HFFc6 (cell line): ENCODE data around the gene RASL10A. TPM values are rescaled to one million over a fixed set of nuclear protein-coding genes. Genes with fewer than 3 reads are reported as not detected.
"Not testable (repeated sequence)": the region's sequence is repeated elsewhere in the genome, so short reads cannot be mapped to it uniquely, and the experiment has no call there.

Experiments
- DNase-seq: peaks from one replicate; pipeline ENCODE4 v3.0.0-alpha.2; 2018
- H3K27ac Mint-ChIP-seq: 2 replicates; pipeline ENCODE4 v1.8.0; 2020; ENCODE audit warnings: mild to moderate bottlenecking, mixed read lengths
- H3K27me3 Mint-ChIP-seq: 2 replicates; pipeline ENCODE4 v1.8.0; 2021; ENCODE audit warnings: mild to moderate bottlenecking, moderate library complexity, mixed read lengths; ENCODE audit not compliant: insufficient read depth
- H3K36me3 Mint-ChIP-seq: 2 replicates; pipeline ENCODE4 v1.8.0; 2021; ENCODE audit warnings: low read depth, mixed read lengths
- H3K4me1 Mint-ChIP-seq: 2 replicates; pipeline ENCODE4 v1.8.0; 2020; ENCODE audit warnings: low read depth, mixed read lengths
- H3K4me3 Mint-ChIP-seq: 2 replicates; pipeline ENCODE4 v1.8.0; 2020; ENCODE audit warnings: mild to moderate bottlenecking, moderate library complexity, mixed read lengths
- H3K9me3 Mint-ChIP-seq: 2 replicates; pipeline ENCODE4 v1.8.0; 2020; ENCODE audit warnings: mild to moderate bottlenecking, mixed read lengths
- CTCF ChIP-seq: fragments of 200-600 bp; sonication (generic); IDR thresholded peaks from 2 replicates; pipeline ENCODE4 v1.5.0; 2021; ENCODE audit warnings: antibody characterized with exemption, mild to moderate bottlenecking
- total RNA-seq, 6 experiments: library from RNA; stranded (reverse); fragmentation: NEBNext Ultra II Directional; extraction: Animal tissue kit (Norgen Biotek cat#: 25700); gene quantifications; 2 replicates in 1 of 6; 3 replicates in 5 of 6; pipeline ENCODE4 v1.2.3, GENCODE V29; 2021

RASL10A gene
- total RNA-seq, 6 experiments from 2014 or later, result 0.24 to 0.28 TPM; not detected in 4

DNA sequence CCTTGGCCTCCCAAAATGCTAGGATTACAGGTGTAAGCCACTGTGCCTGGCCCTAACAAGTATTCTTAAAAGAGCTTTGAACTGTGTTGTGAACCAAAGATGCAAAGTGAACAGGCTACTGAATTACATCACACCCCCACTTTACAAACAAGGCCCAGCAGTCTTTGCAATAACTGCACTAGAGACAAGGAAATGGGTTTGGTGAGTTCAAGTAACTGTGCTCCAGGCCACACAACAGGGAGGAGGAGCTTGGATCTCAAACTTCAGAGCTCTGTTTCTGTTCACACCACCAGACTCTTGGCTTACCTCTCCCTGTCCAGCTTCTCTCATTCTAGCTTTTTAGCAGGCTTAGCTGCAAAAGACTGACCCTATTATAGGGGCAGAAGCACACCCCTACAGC lies 30.4 kb upstream of the RASL10A start:
- peak overlapping the region; percentile 36; the same call in 1 of the 2 replicates for H3K4me3 Mint-ChIP-seq
- peaks cover 22% of the 10 kb centered on the region for H3K36me3 Mint-ChIP-seq
- H3K27me3 Mint-ChIP-seq, result no peaks in the 10 kb centered on the region; the same call in none of the 2 replicates
- H3K4me1 Mint-ChIP-seq, result peaks cover 40% of the 10 kb centered on the region
- no peak for TF ChIP-seq CTCF
- H3K27ac Mint-ChIP-seq, result peak overlapping the region; percentile 72
- DNase-seq, result no peak
- no peaks in the 10 kb centered on the region for H3K9me3 Mint-ChIP-seq

DNA sequence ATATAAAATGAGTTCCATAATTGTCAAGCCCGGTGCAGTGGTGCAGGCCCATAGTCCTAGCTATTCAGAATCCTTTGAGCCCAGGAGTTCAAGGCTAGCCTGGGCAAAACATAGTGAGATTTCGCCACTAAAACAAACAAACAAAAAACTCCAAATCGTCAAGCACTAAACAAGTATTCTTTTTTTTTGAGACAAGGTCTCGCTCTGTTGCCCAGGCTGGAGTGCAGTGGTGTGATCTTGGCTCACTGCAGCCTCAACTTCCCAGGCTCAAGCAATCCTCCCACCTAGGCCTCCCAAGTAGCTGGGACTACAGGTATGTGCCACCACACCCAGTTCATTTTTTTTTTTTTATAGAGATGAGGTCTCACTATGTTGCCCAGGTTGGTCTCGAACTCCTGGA lies 29.4 kb upstream of the RASL10A start:
- not testable (repeated sequence) for DNase-seq, H3K9me3 Mint-ChIP-seq, H3K27me3 Mint-ChIP-seq, H3K4me3 Mint-ChIP-seq
- Mint-ChIP-seq H3K27ac (peak overlapping the region; percentile 92), H3K36me3 (peaks cover 22% of the 10 kb centered on the region), H3K4me1 (peaks cover 40% of the 10 kb centered on the region)

DNA sequence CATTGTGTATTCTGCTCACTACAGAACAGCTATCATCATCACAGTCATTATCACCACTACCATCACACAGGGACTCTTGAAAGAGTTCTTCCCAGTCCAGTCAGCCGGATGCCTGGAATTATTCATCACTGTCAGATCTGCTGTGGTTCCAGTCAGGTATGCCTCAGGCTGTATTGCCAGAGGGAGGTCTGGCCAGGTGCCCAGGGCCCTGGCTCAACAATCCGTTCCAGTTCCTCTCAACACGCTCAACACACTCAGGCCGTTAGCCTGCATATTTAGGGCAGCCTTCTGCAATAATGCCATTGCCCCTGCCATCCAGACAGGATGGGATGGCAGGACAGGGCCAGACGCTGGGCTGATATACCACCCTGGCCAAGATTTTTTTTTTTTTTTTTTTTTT lies 28.6 kb upstream of the RASL10A start:
- peak; percentile 98 for DNase-seq
- H3K4me1 Mint-ChIP-seq, result peaks cover 45% of the 10 kb centered on the region
- peaks cover 27% of the 10 kb centered on the region for H3K36me3 Mint-ChIP-seq
- H3K9me3 Mint-ChIP-seq, result no peaks in the 10 kb centered on the region
- H3K27ac Mint-ChIP-seq, result peak overlapping the region; percentile 92
- no peak for TF ChIP-seq CTCF
- H3K27me3 Mint-ChIP-seq, result peaks cover 2% of the 10 kb centered on the region
- peak overlapping the region; percentile 43 for H3K4me3 Mint-ChIP-seq

DNA sequence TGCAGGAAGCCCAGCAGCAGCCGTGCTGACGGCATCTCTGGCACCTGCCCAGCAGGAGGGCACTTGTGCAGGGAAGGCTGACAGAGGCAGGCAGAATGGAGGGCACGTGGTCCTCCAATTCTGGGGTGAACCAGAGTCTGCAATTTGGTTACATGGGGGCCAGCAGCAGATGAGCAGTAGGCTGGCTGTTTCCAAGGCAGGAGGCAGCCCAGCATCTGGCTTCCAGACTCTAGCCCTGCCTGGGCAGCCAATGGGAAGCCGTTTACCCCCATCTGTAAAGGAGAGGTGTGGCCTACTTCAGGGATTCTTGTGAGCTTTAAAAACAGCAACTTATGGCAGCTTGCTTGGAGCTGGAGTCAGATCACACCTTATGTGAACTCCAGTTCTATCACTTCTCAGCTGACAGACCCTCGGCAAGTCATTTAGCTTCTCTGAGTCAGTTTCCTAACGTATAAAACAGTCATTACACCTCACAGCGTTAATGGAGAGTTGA lies 27.9 kb upstream of the RASL10A start:
- Mint-ChIP-seq H3K4me3 (peak overlapping the region; percentile 46), H3K27me3 (peaks cover 2% of the 10 kb centered on the region), H3K36me3 (peaks cover 27% of the 10 kb centered on the region), H3K4me1 (peaks cover 49% of the 10 kb centered on the region), H3K9me3 (no peaks in the 10 kb centered on the region), H3K27ac (peak overlapping the region; percentile 92)
- DNase-seq, result peak; percentile 63
- TF ChIP-seq CTCF, result no peak

- peak overlapping the region; percentile 92 for H3K27ac Mint-ChIP-seq
- peaks cover 33% of the 10 kb centered on the region for H3K36me3 Mint-ChIP-seq
- peaks cover 49% of the 10 kb centered on the region for H3K4me1 Mint-ChIP-seq
- peak overlapping the region; percentile 46 for H3K4me3 Mint-ChIP-seq
- DNase-seq, result no peak
- TF ChIP-seq CTCF, result peak; percentile 49
- peaks cover 2% of the 10 kb centered on the region for H3K27me3 Mint-ChIP-seq
- no peaks in the 10 kb centered on the region for H3K9me3 Mint-ChIP-seq
Observed at GRCh38 chr22:29342577-29343312, 27.2 kb upstream of the RASL10A start.

GRCh38 chr22:29342177-29342576 lies 26.7 kb upstream of the RASL10A start:
- Mint-ChIP-seq H3K27me3 (peaks cover 2% of the 10 kb centered on the region), H3K4me1 (peaks cover 49% of the 10 kb centered on the region), H3K36me3 (peaks cover 29% of the 10 kb centered on the region), H3K27ac (no peak overlapping the region), H3K9me3 (no peaks in the 10 kb centered on the region), H3K4me3 (no peak overlapping the region)
- DNase-seq, result no peak
- no peak for TF ChIP-seq CTCF
